HepG2 (cell line): Measurements from ENCODE around the gene SREBF1. TPM values are rescaled to one million over a fixed set of nuclear protein-coding genes. Genes with fewer than 3 reads are reported as not detected.

Source experiments
- ETV6 ChIP-seq: sonication (generic); formaldehyde crosslinking; conservative IDR thresholded peaks from 2 replicates; pipeline ENCODE4 v1.4.0; 2020; ENCODE audit warnings: missing genetic modification reagents
- FOXO1 ChIP-seq: sonication (generic); formaldehyde crosslinking; IDR thresholded peaks from 2 replicates; pipeline ENCODE4 v1.4.0; 2020; ENCODE audit warnings: missing genetic modification reagents
- IKZF1 ChIP-seq: fragments of 450-650 bp; IDR thresholded peaks from 2 replicates; pipeline ENCODE4 v1.7.1; 2016
- KDM3A ChIP-seq: IDR thresholded peaks from 2 replicates; pipeline ENCODE4 v1.6.1; 2018; ENCODE audit warnings: low read depth, missing compliant biosample characterization
- NR2F2 ChIP-seq: IDR thresholded peaks from 2 replicates; pipeline ENCODE4 v1.6.1; 2012; ENCODE audit warnings: low read depth, inconsistent platforms, borderline replicate concordance
- PBX3 ChIP-seq: sonication (generic); formaldehyde crosslinking; IDR thresholded peaks from 2 replicates; pipeline ENCODE4 v1.8.1; 2023; ENCODE audit warnings: missing genetic modification reagents, inconsistent platforms, borderline replicate concordance
- PCBP1 ChIP-seq: fragments of 200-400 bp; formaldehyde crosslinking; IDR thresholded peaks from 2 replicates; pipeline ENCODE4 v1.6.1; 2017; ENCODE audit warnings: mild to moderate bottlenecking, low read depth, low read length, borderline replicate concordance
- REPIN1 ChIP-seq: sonication (generic); formaldehyde crosslinking; IDR thresholded peaks from 2 replicates; pipeline ENCODE4 v1.8.0; 2022; ENCODE audit warnings: missing genetic modification reagents, low read depth, mild to moderate bottlenecking, borderline replicate concordance
- SAFB2 ChIP-seq: sonication (generic); formaldehyde crosslinking; IDR thresholded peaks from 2 replicates; pipeline ENCODE4 v1.5.1; 2020; ENCODE audit warnings: missing genetic modification reagents, low read depth, mild to moderate bottlenecking, borderline replicate concordance
- SNAPC4 ChIP-seq: sonication (generic); formaldehyde crosslinking; IDR thresholded peaks from 2 replicates; pipeline ENCODE4 v1.4.0; 2020; ENCODE audit warnings: mild to moderate bottlenecking, missing genetic modification reagents
- YEATS4 ChIP-seq: sonication (generic); formaldehyde crosslinking; IDR thresholded peaks from 2 replicates; pipeline ENCODE4 v1.4.0; 2020; ENCODE audit warnings: missing genetic modification reagents, borderline replicate concordance
- ZNF562 ChIP-seq: sonication (generic); formaldehyde crosslinking; IDR thresholded peaks from 2 replicates; pipeline ENCODE4 v1.8.0; 2022; ENCODE audit warnings: missing genetic modification reagents, borderline replicate concordance
- ZNF615 ChIP-seq: sonication (generic); formaldehyde crosslinking; IDR thresholded peaks from 2 replicates; pipeline ENCODE4 v1.5.0; 2020; ENCODE audit warnings: mild to moderate bottlenecking, missing genetic modification reagents, borderline replicate concordance
- polyA plus RNA-seq, 8 experiments: library from polyadenylated mRNA; depleted of rRNA in 3 of 8; stranded (reverse) in 7 of 8; unstranded in 1 of 8; fragments of >200 nt; fragmentation: Illumina TruSeq in 4 of 8; extraction: Trizol in 4 of 8; gene quantifications; 2 replicates each; pipeline versions ENCODE4 v1.2.1 to v1.2.3, GENCODE V29; 2011 to 2016; ENCODE audit warnings: low read depth in 4 of 8, missing spikeins in 1 of 8, mixed read lengths in 1 of 8; ENCODE audit not compliant: insufficient read depth in 1 of 8
- total RNA-seq, 5 experiments: library from RNA; depleted of rRNA; stranded (reverse); fragments of >200 nt; fragmentation: Illumina TruSeq; extraction: Trizol; gene quantifications; 2 replicates each; pipeline ENCODE4 v1.2.3, GENCODE V29; 2016; ENCODE audit warnings: low read depth in 1 of 5
- TF ChIP-seq, protein P1 (sequence below): sonication (generic); formaldehyde crosslinking; IDR thresholded peaks from 2 replicates; pipeline ENCODE4 v1.5.0; 2020; ENCODE audit warnings: mild to moderate bottlenecking, missing genetic modification reagents, borderline replicate concordance

The SREBF1 gene
- total and polyA plus RNA-seq, 2 of the 13 experiments (the other 11 are each of a cell fraction or from before 2014, with no cell fraction given) = 34.3 to 38.0 TPM

- TF ChIP-seq, protein P1, sequence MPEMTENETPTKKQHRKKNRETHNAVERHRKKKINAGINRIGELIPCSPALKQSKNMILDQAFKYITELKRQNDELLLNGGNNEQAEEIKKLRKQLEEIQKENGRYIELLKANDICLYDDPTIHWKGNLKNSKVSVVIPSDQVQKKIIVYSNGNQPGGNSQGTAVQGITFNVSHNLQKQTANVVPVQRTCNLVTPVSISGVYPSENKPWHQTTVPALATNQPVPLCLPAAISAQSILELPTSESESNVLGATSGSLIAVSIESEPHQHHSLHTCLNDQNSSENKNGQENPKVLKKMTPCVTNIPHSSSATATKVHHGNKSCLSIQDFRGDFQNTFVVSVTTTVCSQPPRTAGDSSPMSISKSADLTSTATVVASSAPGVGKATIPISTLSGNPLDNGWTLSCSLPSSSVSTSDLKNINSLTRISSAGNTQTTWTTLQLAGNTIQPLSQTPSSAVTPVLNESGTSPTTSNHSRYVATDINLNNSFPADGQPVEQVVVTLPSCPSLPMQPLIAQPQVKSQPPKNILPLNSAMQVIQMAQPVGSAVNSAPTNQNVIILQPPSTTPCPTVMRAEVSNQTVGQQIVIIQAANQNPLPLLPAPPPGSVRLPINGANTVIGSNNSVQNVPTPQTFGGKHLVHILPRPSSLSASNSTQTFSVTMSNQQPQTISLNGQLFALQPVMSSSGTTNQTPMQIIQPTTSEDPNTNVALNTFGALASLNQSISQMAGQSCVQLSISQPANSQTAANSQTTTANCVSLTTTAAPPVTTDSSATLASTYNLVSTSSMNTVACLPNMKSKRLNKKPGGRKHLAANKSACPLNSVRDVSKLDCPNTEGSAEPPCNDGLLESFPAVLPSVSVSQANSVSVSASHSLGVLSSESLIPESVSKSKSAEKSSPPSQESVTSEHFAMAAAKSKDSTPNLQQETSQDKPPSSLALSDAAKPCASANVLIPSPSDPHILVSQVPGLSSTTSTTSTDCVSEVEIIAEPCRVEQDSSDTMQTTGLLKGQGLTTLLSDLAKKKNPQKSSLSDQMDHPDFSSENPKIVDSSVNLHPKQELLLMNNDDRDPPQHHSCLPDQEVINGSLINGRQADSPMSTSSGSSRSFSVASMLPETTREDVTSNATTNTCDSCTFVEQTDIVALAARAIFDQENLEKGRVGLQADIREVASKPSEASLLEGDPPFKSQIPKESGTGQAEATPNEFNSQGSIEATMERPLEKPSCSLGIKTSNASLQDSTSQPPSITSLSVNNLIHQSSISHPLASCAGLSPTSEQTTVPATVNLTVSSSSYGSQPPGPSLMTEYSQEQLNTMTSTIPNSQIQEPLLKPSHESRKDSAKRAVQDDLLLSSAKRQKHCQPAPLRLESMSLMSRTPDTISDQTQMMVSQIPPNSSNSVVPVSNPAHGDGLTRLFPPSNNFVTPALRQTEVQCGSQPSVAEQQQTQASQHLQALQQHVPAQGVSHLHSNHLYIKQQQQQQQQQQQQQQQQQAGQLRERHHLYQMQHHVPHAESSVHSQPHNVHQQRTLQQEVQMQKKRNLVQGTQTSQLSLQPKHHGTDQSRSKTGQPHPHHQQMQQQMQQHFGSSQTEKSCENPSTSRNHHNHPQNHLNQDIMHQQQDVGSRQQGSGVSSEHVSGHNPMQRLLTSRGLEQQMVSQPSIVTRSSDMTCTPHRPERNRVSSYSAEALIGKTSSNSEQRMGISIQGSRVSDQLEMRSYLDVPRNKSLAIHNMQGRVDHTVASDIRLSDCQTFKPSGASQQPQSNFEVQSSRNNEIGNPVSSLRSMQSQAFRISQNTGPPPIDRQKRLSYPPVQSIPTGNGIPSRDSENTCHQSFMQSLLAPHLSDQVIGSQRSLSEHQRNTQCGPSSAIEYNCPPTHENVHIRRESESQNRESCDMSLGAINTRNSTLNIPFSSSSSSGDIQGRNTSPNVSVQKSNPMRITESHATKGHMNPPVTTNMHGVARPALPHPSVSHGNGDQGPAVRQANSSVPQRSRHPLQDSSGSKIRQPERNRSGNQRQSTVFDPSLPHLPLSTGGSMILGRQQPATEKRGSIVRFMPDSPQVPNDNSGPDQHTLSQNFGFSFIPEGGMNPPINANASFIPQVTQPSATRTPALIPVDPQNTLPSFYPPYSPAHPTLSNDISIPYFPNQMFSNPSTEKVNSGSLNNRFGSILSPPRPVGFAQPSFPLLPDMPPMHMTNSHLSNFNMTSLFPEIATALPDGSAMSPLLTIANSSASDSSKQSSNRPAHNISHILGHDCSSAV = no peak
- TF ChIP-seq SAFB2 (CRISPR knock-in tag) = no peak
- no peak for TF ChIP-seq KDM3A (CRISPR knock-in tag)
- no peak for TF ChIP-seq ZNF615 (CRISPR knock-in tag)
- no peak for TF ChIP-seq ZNF562 (CRISPR knock-in tag)
- TF ChIP-seq SNAPC4 (CRISPR knock-in tag) = no peak
- 0 out of 2 replicates have a peak, but pooled peaks have one; percentile 14 for TF ChIP-seq FOXO1 (CRISPR knock-in tag)
- 0 out of 2 replicates have a peak, but pooled peaks have one; percentile 33 for TF ChIP-seq REPIN1 (CRISPR knock-in tag)
- no peak for TF ChIP-seq IKZF1
- TF ChIP-seq ETV6 (CRISPR knock-in tag) = no peak
- TF ChIP-seq PCBP1 = 0 out of 2 replicates have a peak, but pooled peaks have one; percentile 49
- TF ChIP-seq PBX3 (CRISPR knock-in tag) = no peak
- peak; percentile 40; the same call in 1 of the 2 replicates for TF ChIP-seq YEATS4 (CRISPR knock-in tag)
- TF ChIP-seq NR2F2 = 0 out of 2 replicates have a peak, but pooled peaks have one; percentile 38
Observed at GRCh38 chr17:17823433-17824118, 13.2 kb downstream of the SREBF1 start (continued).
